GM06990 (cell line): Measurements from ENCODE around the gene CD247.

ENCODE experiments used
- DNase-seq: peaks from one replicate; pipeline ENCODE4 v3.0.0-alpha.2; 2011; ENCODE audit not compliant: insufficient read length; ENCODE audit errors: extremely low read depth
- H3K27me3 ChIP-seq: replicated peaks from 2 replicates; pipeline ENCODE4 v1.6.0; 2011; ENCODE audit warnings: low read length; ENCODE audit not compliant: control insufficient read depth, insufficient read depth
- H3K36me3 ChIP-seq: 2 replicates; pipeline ENCODE4 v1.5.1; 2011; ENCODE audit warnings: low read length; ENCODE audit not compliant: control insufficient read depth, insufficient read depth
- H3K4me3 ChIP-seq: replicated peaks from 2 replicates; pipeline ENCODE4 v1.5.1; 2011; ENCODE audit warnings: low read depth, mild to moderate bottlenecking, control low read depth, low read length
- TF ChIP-seq, protein P1 (sequence below): IDR thresholded peaks from 2 replicates; pipeline ENCODE4 v1.5.1; 2011; ENCODE audit warnings: low read length, control low read depth, mild to moderate bottlenecking, inconsistent platforms; ENCODE audit not compliant: insufficient read depth, poor library complexity, severe bottlenecking

CD247 gene

DNA sequence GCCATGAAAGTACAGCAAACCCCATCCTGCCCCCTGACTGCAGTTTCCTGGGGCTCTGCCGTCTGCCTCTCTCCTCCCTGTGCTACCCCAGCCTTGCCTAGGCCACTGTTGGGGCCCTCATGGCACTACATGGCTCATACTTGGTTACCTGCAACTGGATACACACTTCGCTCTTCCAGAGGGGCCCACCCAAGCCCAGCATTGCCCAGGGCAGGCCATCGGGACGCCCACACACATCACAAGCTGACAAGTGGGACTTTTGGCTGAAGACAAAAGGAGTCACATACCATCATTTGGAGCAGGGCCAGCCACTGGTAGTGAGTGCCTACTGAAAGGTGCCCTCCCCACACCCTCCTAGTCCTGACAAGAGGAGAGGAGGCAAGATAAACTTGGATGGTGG, 82.8 kb downstream of the CD247 start:
- Histone ChIP-seq H3K36me3 (no peaks in the 10 kb centered on the region), H3K4me3 (no peak overlapping the region)

DNA sequence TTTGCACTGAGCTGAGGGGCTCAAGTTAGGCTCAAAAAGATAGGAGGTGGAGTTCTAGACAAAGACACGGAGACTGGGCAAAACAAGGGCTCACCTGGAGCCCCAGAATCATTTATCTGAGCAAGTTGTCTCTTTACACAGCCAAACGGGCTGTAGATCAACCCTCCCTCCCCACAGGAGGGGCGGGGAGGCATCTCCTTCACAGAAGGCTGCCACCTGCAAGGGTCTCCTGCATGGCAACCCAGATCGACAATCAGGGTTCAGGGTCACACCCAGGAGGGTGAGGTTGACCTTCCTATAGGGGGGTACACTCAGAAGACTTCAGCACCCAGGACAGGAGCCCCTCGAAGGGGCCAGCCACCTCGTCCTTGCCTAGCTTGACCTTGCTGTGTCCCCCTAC, 84.0 kb downstream of the CD247 start:
- Histone ChIP-seq H3K4me3 (no peak overlapping the region), H3K36me3 (no peaks in the 10 kb centered on the region), H3K27me3 (no peaks in the 10 kb centered on the region)
- TF ChIP-seq, protein P1, sequence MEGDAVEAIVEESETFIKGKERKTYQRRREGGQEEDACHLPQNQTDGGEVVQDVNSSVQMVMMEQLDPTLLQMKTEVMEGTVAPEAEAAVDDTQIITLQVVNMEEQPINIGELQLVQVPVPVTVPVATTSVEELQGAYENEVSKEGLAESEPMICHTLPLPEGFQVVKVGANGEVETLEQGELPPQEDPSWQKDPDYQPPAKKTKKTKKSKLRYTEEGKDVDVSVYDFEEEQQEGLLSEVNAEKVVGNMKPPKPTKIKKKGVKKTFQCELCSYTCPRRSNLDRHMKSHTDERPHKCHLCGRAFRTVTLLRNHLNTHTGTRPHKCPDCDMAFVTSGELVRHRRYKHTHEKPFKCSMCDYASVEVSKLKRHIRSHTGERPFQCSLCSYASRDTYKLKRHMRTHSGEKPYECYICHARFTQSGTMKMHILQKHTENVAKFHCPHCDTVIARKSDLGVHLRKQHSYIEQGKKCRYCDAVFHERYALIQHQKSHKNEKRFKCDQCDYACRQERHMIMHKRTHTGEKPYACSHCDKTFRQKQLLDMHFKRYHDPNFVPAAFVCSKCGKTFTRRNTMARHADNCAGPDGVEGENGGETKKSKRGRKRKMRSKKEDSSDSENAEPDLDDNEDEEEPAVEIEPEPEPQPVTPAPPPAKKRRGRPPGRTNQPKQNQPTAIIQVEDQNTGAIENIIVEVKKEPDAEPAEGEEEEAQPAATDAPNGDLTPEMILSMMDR, result no peak
- no peak for DNase-seq

More for the DNA sequence above, 82.8 kb downstream of the CD247 start:
- DNase-seq, result no peak
- no peaks in the 10 kb centered on the region for H3K27me3 ChIP-seq
- TF ChIP-seq, protein P1, result no peak

DNA sequence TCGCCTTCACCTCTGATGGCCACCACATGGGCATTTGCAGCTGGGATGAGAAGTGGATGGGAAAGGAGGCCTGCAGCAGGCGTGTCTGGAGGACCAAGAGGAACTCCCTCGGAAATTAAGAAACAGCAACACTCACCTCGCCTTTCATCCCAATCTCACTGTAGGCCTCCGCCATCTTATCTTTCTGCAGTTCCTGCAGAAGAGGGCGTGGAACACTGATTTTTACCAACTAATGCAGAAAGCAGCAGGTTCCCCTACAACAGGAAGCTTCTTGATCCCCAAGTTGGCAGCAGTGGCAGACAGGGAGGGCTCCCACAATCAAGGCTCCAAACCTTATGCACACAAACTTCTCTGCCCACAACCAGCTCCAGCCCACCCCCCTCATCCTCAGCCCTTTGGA, 84.4 kb downstream of the CD247 start:
- DNase-seq, result no peak
- Histone ChIP-seq H3K4me3 (no peak overlapping the region), H3K27me3 (no peaks in the 10 kb centered on the region), H3K36me3 (no peaks in the 10 kb centered on the region)
- TF ChIP-seq, protein P1, result no peak

DNA sequence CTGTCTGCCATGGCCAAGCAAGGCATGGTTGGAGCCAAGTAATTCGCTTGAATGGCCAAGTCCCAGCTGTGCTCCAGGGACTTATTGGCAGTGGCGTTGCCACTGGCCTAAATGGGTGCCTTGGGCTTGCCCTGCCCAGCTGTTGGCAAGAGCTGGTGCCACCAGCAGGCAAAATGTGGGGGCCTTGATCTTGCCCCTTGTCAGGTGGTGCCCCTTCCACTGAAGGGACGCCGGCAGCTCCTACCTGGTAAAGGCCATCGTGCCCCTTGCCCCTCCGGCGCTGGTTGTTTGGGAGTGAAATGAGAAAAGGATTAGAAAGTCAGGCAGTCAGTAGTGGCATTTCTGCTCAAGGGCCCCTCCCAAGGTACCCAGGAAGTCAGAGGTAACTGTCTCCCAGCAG, 85.5 kb downstream of the CD247 start:
- no peak for DNase-seq

DNA sequence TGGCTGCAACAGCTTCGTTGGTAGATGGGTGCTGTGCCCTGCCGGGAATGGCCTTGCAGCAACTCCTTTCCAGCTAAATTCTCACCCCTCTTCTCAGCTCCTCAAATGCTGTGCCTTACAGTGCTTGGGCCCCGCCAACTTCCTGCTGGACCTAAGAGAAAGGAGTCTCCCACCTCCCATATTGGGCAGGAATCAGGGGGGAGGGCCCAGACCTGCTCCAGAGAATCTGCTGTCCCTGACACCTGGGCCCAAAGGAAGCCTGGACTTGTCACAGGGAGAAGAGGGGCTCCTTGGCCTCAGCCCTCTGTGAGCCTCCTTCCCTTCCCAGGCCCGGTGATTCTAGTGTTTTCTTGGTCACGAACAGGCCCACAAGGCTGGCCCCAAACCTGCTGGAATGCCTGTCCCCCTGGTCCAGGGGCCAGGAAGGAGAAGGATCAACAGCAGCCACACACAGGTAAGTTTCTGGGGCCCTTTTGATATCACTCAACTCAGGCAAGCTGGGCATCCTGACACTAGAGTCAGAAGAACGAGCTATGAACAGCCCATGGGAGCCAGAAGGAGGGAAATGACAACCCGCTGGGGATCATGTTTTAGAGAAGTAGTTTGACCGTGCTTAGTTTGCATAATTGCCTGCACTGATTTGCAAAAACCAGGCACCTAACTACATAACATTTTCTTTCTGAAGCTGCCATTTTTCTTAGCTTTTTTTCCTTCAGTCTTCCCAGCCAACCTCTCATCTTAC, 86.2 kb downstream of the CD247 start:
- Histone ChIP-seq H3K4me3 (no peak overlapping the region), H3K36me3 (no peaks in the 10 kb centered on the region; the same call in 1 of the 2 replicates), H3K27me3 (no peaks in the 10 kb centered on the region)
- TF ChIP-seq, protein P1, result no peak
- no peak for DNase-seq

More for the DNA sequence above, 85.5 kb downstream of the CD247 start:
- Histone ChIP-seq H3K36me3 (no peaks in the 10 kb centered on the region), H3K4me3 (no peak overlapping the region), H3K27me3 (no peaks in the 10 kb centered on the region)
- TF ChIP-seq, protein P1, result no peak
